Measurements from ENCODE around the gene CDKN2B.

CDKN2B gene

GRCh38 chr9:22033012-22033630, 24.0 kb upstream of the CDKN2B start:
- no peak for FAIRE-seq

- no peak for FAIRE-seq
These were observed 22.7 kb upstream of the CDKN2B start for GRCh38 chr9:22031655-22032411.

- FAIRE-seq: no peak
These were observed 21.0 kb upstream of the CDKN2B start for GRCh38 chr9:22030101-22030598.

GRCh38 chr9:22029231-22029630, 20.1 kb upstream of the CDKN2B start:
- FAIRE-seq: no peak

- no peak for FAIRE-seq
These were observed 19.3 kb upstream of the CDKN2B start for GRCh38 chr9:22028394-22028793.

GRCh38 chr9:22026696-22027095, 17.6 kb upstream of the CDKN2B start:
- FAIRE-seq: no peak

- FAIRE-seq: no peak
These were observed 13.3 kb upstream of the CDKN2B start for GRCh38 chr9:22022396-22022795.

GRCh38 chr9:22010866-22011625, 1.9 kb upstream of the CDKN2B start:
- FAIRE-seq: no peak

GRCh38 chr9:22009506-22009867, 382 bp upstream of the CDKN2B start:
- FAIRE-seq: no peak

GRCh38 chr9:22008384-22008716, 755 bp downstream of the CDKN2B start:
- FAIRE-seq: no peak

GRCh38 chr9:22005702-22006606, 3.2 kb downstream of the CDKN2B start:
- no peak for FAIRE-seq

GRCh38 chr9:22005021-22005701, 3.9 kb downstream of the CDKN2B start:
- FAIRE-seq: no peak

- FAIRE-seq: no peak
These were observed 7.1 kb downstream of the CDKN2B start for GRCh38 chr9:22002038-22002437.

GRCh38 chr9:21998026-21998425, 11.1 kb downstream of the CDKN2B start:
- FAIRE-seq: no peak

- no peak for FAIRE-seq
These were observed 11.6 kb downstream of the CDKN2B start for GRCh38 chr9:21997480-21997879.

- FAIRE-seq: no peak
These were observed 12.2 kb downstream of the CDKN2B start for GRCh38 chr9:21996858-21997257.

GRCh38 chr9:21996438-21996837, 12.7 kb downstream of the CDKN2B start:
- no peak for FAIRE-seq

- no peak for FAIRE-seq
These were observed 13.3 kb downstream of the CDKN2B start for GRCh38 chr9:21995666-21996398.

GRCh38 chr9:21995006-21995665, 14.0 kb downstream of the CDKN2B start:
- FAIRE-seq: no peak

- FAIRE-seq: no peak
These were observed 14.5 kb downstream of the CDKN2B start, which contains the start of gene CDKN2B-AS1 for GRCh38 chr9:21994556-21995005. Gene CDKN2B-AS1 (plus strand): TSS chr9:21994791.
